ENCODE data around the gene ATP13A2. TPM values are rescaled to one million over a fixed set of nuclear protein-coding genes. Genes with fewer than 3 reads are reported as not detected.

Gene ATP13A2
- polyA plus RNA-seq, 1 donor (not counting 4 experiments of a cell fraction or from before 2014, with no cell fraction given), result 19.7 TPM

- FAIRE-seq (no peak), DNase-seq (ENCODE audit: low read depth, low spot score) (no peak)
- Histone ChIP-seq H3K27me3 (ENCODE audit: control insufficient read depth, extremely low read depth, insufficient read depth, low read length) (no peaks in the 10 kb centered on the region), H3K36me3 (ENCODE audit: control insufficient read depth in 2 of 2, extremely low read depth in 1 of 2, insufficient read depth in 2 of 2, low read length in 2 of 2) (peaks cover 9 to 17% of the 10 kb centered on the region in 2 experiments), H3K4me3 (ENCODE audit: control insufficient read depth in 2 of 3, extremely low read depth in 1 of 3, insufficient read depth in 2 of 3, low read depth in 1 of 3, low read length in 3 of 3) (no peak overlapping the region), H4K20me1 (ENCODE audit: control insufficient read depth, extremely low read depth, insufficient read depth, low read length) (no peaks in the 10 kb centered on the region), H3K4me1 (ENCODE audit: control insufficient read depth, extremely low read depth, insufficient read depth, low read length) (peaks cover 27% of the 10 kb centered on the region), H3K9me3 (ENCODE audit: control insufficient read depth, low read depth, low read length) (no peaks in the 10 kb centered on the region), H3K9me1 (ENCODE audit: control insufficient read depth, extremely low read depth, insufficient read depth, low read length) (no peaks in the 10 kb centered on the region), H3K9ac (ENCODE audit: control insufficient read depth, extremely low read depth, insufficient read depth, low read length) (no peak overlapping the region), H3K27ac (ENCODE audit: control insufficient read depth, insufficient read depth, low read length) (no peak overlapping the region), H2AFZ (ENCODE audit: control insufficient read depth, low read length) (no peak overlapping the region), H3K79me2 (ENCODE audit: control insufficient read depth, insufficient read depth, low read length) (peaks cover 25% of the 10 kb centered on the region), H3K4me2 (ENCODE audit: control insufficient read depth, extremely low read depth, insufficient read depth, low read depth, low read length) (no peak overlapping the region)
- dilution Hi-C loops (cut with MboI; ENCODE audit: extremely low pct_ligation_motif_present, low sequenced_read_pairs), result no loop called here
- no peak for TF ChIP-seq EZH2 (IDR thresholded peaks at IDR 0.05; ENCODE audit: low read length)
- TF ChIP-seq, protein P1, sequence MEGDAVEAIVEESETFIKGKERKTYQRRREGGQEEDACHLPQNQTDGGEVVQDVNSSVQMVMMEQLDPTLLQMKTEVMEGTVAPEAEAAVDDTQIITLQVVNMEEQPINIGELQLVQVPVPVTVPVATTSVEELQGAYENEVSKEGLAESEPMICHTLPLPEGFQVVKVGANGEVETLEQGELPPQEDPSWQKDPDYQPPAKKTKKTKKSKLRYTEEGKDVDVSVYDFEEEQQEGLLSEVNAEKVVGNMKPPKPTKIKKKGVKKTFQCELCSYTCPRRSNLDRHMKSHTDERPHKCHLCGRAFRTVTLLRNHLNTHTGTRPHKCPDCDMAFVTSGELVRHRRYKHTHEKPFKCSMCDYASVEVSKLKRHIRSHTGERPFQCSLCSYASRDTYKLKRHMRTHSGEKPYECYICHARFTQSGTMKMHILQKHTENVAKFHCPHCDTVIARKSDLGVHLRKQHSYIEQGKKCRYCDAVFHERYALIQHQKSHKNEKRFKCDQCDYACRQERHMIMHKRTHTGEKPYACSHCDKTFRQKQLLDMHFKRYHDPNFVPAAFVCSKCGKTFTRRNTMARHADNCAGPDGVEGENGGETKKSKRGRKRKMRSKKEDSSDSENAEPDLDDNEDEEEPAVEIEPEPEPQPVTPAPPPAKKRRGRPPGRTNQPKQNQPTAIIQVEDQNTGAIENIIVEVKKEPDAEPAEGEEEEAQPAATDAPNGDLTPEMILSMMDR (optimal IDR thresholded peaks at IDR 0.05 in 1 of 3, IDR thresholded peaks at IDR 0.05 in 1 of 3, conservative IDR thresholded peaks at IDR 0.05 in 1 of 3; ENCODE audit: extremely low read depth in 1 of 3, insufficient read depth in 2 of 3, low read length in 3 of 3), result no peak
Observed at GRCh38 chr1:16976966-16977365, 34.8 kb downstream of the ATP13A2 start.

DNA sequence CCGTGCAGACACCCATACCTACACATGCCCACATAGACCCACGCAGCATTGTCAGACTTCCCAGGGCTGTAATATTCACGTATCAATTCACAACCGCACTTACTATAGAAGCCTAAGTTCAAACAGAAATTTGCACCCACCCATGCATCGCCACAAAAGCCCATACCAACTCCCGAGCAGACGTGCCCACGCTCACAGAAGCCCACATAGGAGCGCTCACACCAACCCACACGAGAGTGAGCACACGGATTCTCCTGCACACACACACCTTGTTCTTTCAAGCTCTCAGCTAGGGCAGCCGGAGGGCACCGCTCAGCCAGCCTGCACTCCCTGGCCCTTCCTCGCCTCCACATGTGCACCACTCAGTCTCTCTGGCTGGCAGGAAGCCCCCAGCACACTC lies 35.9 kb downstream of the ATP13A2 start:
- Histone ChIP-seq H3K36me3 (ENCODE audit: control insufficient read depth in 2 of 2, extremely low read depth in 1 of 2, insufficient read depth in 2 of 2, low read length in 2 of 2) (peaks cover 9 to 17% of the 10 kb centered on the region in 2 experiments), H3K4me2 (ENCODE audit: control insufficient read depth, extremely low read depth, insufficient read depth, low read depth, low read length) (no peak overlapping the region), H3K27ac (ENCODE audit: control insufficient read depth, insufficient read depth, low read length) (no peak overlapping the region), H3K9me1 (ENCODE audit: control insufficient read depth, extremely low read depth, insufficient read depth, low read length) (no peaks in the 10 kb centered on the region), H2AFZ (ENCODE audit: control insufficient read depth, low read length) (no peak overlapping the region), H3K4me3 (ENCODE audit: control insufficient read depth in 2 of 3, extremely low read depth in 1 of 3, insufficient read depth in 2 of 3, low read depth in 1 of 3, low read length in 3 of 3) (no peak overlapping the region), H3K4me1 (ENCODE audit: control insufficient read depth, extremely low read depth, insufficient read depth, low read length) (peaks cover 19% of the 10 kb centered on the region), H4K20me1 (ENCODE audit: control insufficient read depth, extremely low read depth, insufficient read depth, low read length) (no peaks in the 10 kb centered on the region), H3K79me2 (ENCODE audit: control insufficient read depth, insufficient read depth, low read length) (peaks cover 25% of the 10 kb centered on the region), H3K9me3 (ENCODE audit: control insufficient read depth, low read depth, low read length) (no peaks in the 10 kb centered on the region), H3K27me3 (ENCODE audit: control insufficient read depth, extremely low read depth, insufficient read depth, low read length) (no peaks in the 10 kb centered on the region), H3K9ac (ENCODE audit: control insufficient read depth, extremely low read depth, insufficient read depth, low read length) (no peak overlapping the region)
- dilution Hi-C loops (cut with MboI; ENCODE audit: extremely low pct_ligation_motif_present, low sequenced_read_pairs), result no loop called here
- TF ChIP-seq, protein P1 (optimal IDR thresholded peaks at IDR 0.05 in 1 of 3, IDR thresholded peaks at IDR 0.05 in 1 of 3, conservative IDR thresholded peaks at IDR 0.05 in 1 of 3; ENCODE audit: extremely low read depth in 1 of 3, insufficient read depth in 2 of 3, low read length in 3 of 3), result no peak
- no peak for TF ChIP-seq EZH2 (IDR thresholded peaks at IDR 0.05; ENCODE audit: low read length)
- DNase-seq (ENCODE audit: low read depth, low spot score), result no peak
- FAIRE-seq, result no peak

All from keratinocyte (primary cell).